WTC11 (cell line): ENCODE results near the gene LEMD3. TPM values are rescaled to one million over a fixed set of nuclear protein-coding genes. Genes with fewer than 3 reads are reported as not detected.

Experiments used
- ATAC-seq: fragments of 200-7000 bp; cut with Tn5 transposase; 2 replicates; pipeline ENCODE4 v1.10.0; 2021; ENCODE audit warnings: mild to moderate bottlenecking, moderate library complexity
- CTCF ChIA-PET: fragments of 300-600 bp; sonication (Branson Sonifier 250); formaldehyde crosslinking; loops from one replicate; lab custom pipeline; 2021; ENCODE audit warnings: antibody characterized with exemption; lab: Charles Lee
- POLR2A ChIA-PET: fragments of 350-600 bp; sonication (Branson Sonifier 250); formaldehyde crosslinking; loops from one replicate; lab custom pipeline; 2021; ENCODE audit warnings: antibody characterized with exemption; lab: Charles Lee
- DNase-seq: peaks from one replicate; pipeline ENCODE4 v3.0.0; 2021; ENCODE audit warnings: low spot score
- H3K27ac Mint-ChIP-seq: 2 replicates; pipeline ENCODE4 v1.8.0; 2021; ENCODE audit warnings: mixed read lengths
- H3K27me3 Mint-ChIP-seq: 2 replicates; pipeline ENCODE4 v1.8.0; 2021; ENCODE audit warnings: low read depth, mild to moderate bottlenecking, moderate library complexity, mixed read lengths
- H3K36me3 Mint-ChIP-seq: 2 replicates; pipeline ENCODE4 v1.8.0; 2021; ENCODE audit warnings: mixed read lengths
- H3K4me1 Mint-ChIP-seq: 2 replicates; pipeline ENCODE4 v1.8.0; 2022; ENCODE audit warnings: mixed read lengths
- H3K4me3 Mint-ChIP-seq: 2 replicates; pipeline ENCODE4 v1.8.0; 2021; ENCODE audit warnings: mild to moderate bottlenecking, moderate library complexity, mixed read lengths
- H3K9me3 Mint-ChIP-seq: 2 replicates; pipeline ENCODE4 v1.8.0; 2021; ENCODE audit warnings: mixed read lengths
- ESRRA ChIP-seq: sonication (generic); formaldehyde crosslinking; IDR thresholded peaks from 2 replicates; pipeline ENCODE4 v1.8.1; 2022; ENCODE audit warnings: mild to moderate bottlenecking, missing genetic modification reagents, borderline replicate concordance
- FOXJ3 ChIP-seq: sonication (generic); formaldehyde crosslinking; IDR thresholded peaks from 2 replicates; pipeline ENCODE4 v1.9.0; 2021; ENCODE audit warnings: missing genetic modification reagents, mild to moderate bottlenecking, borderline replicate concordance
- IRF2 ChIP-seq: sonication (generic); formaldehyde crosslinking; IDR thresholded peaks from 2 replicates; pipeline ENCODE4 v1.8.0; 2022; ENCODE audit warnings: low read depth, missing genetic modification reagents, borderline replicate concordance
- MXD4 ChIP-seq: fragments of 250-450 bp; sonication (Bioruptor Pico); IDR thresholded peaks from 2 replicates; pipeline ENCODE4 v1.8.0; 2021; ENCODE audit warnings: mild to moderate bottlenecking, moderate library complexity, borderline replicate concordance
- NR2C2 ChIP-seq: sonication (generic); formaldehyde crosslinking; IDR thresholded peaks from 2 replicates; pipeline ENCODE4 v1.8.0; 2022; ENCODE audit warnings: mild to moderate bottlenecking, missing genetic modification reagents
- OVOL2 ChIP-seq: fragments of 250-450 bp; sonication (Bioruptor Pico); IDR thresholded peaks from 2 replicates; pipeline ENCODE4 v1.9.0; 2021; ENCODE audit warnings: mild to moderate bottlenecking, borderline replicate concordance
- SMAD3 ChIP-seq: sonication (generic); formaldehyde crosslinking; IDR thresholded peaks from 2 replicates; pipeline ENCODE4 v1.8.0; 2022; ENCODE audit warnings: missing genetic modification reagents, mild to moderate bottlenecking, borderline replicate concordance
- TEAD1 ChIP-seq: sonication (generic); formaldehyde crosslinking; IDR thresholded peaks from 2 replicates; pipeline ENCODE4 v1.8.0; 2022; ENCODE audit warnings: mild to moderate bottlenecking, missing genetic modification reagents
- ZNF317 ChIP-seq: sonication (generic); formaldehyde crosslinking; IDR thresholded peaks from 2 replicates; pipeline ENCODE4 v1.8.1; 2023; ENCODE audit warnings: low read depth, mild to moderate bottlenecking, moderate library complexity, missing genetic modification reagents, borderline replicate concordance
- total RNA-seq: library from RNA; stranded (reverse); gene quantifications from 3 replicates; pipeline ENCODE4 v1.2.3, GENCODE V29; 2021
- TF ChIP-seq, protein P1 (sequence below): sonication (generic); formaldehyde crosslinking; IDR thresholded peaks from 2 replicates; pipeline ENCODE4 v1.8.0; 2022; ENCODE audit warnings: missing genetic modification reagents
- TF ChIP-seq, protein P2 (sequence below): fragments of 200-600 bp; IDR thresholded peaks from 2 replicates; pipeline ENCODE4 v1.8.0; 2022; ENCODE audit warnings: antibody characterized with exemption
- TF ChIP-seq, protein P3 (sequence below): sonication (generic); formaldehyde crosslinking; IDR thresholded peaks from 2 replicates; pipeline ENCODE4 v1.8.1; 2022; ENCODE audit warnings: low read depth, mild to moderate bottlenecking, moderate library complexity, missing genetic modification reagents, borderline replicate concordance
- TF ChIP-seq, protein P4 (sequence below): sonication (generic); formaldehyde crosslinking; IDR thresholded peaks from 2 replicates; pipeline ENCODE4 v1.8.0; 2022; ENCODE audit warnings: mild to moderate bottlenecking, missing genetic modification reagents
- TF ChIP-seq, protein P5 (sequence below): sonication (generic); formaldehyde crosslinking; IDR thresholded peaks from 2 replicates; pipeline ENCODE4 v1.8.0; 2022; ENCODE audit warnings: mild to moderate bottlenecking, missing genetic modification reagents
- TF ChIP-seq, protein P6 (sequence below): sonication (generic); formaldehyde crosslinking; IDR thresholded peaks from 2 replicates; pipeline ENCODE4 v1.8.1; 2023; ENCODE audit warnings: mild to moderate bottlenecking, missing genetic modification reagents, borderline replicate concordance
- TF ChIP-seq, protein P7 (sequence below): sonication (generic); formaldehyde crosslinking; IDR thresholded peaks from 2 replicates; pipeline ENCODE4 v1.8.1; 2022; ENCODE audit warnings: low read depth, missing genetic modification reagents, borderline replicate concordance

LEMD3 gene
- total RNA-seq, 1 experiment from 2014 or later: 31.3 TPM

DNA sequence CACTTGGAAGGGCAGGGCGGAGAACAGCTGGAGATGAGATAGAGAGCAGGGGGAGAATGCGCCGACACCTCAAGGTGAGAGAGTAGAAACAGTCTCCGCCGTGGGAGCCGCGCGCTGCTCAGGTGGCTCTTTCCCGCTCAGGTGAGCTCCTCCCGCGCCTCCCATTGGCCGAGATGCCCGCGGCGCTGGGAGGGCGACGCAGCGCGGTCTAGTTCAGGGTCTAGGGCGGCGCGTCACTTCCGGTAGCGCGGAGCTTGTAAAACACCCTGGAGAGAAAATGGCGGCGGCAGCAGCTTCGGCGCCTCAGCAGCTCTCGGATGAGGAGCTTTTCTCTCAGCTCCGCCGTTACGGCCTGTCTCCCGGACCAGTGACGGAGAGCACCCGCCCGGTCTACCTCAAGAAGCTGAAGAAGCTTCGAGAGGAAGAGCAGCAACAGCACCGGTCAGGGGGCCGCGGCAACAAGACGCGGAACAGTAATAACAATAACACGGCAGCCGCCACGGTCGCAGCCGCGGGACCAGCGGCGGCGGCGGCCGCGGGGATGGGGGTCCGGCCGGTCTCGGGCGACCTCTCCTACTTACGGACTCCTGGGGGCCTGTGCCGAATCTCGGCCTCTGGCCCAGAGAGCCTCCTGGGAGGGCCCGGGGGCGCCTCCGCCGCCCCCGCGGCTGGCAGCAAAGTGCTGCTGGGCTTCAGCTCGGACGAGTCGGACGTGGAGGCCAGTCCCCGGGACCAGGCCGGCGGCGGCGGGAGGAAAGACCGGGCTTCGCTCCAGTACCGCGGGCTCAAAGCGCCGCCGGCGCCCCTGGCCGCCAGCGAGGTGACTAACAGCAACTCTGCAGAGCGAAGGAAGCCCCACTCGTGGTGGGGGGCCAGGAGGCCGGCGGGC lies at the start of gene LEMD3 (continued):
- TF ChIP-seq IRF2: peak; percentile 98
- TF ChIP-seq, protein P1, sequence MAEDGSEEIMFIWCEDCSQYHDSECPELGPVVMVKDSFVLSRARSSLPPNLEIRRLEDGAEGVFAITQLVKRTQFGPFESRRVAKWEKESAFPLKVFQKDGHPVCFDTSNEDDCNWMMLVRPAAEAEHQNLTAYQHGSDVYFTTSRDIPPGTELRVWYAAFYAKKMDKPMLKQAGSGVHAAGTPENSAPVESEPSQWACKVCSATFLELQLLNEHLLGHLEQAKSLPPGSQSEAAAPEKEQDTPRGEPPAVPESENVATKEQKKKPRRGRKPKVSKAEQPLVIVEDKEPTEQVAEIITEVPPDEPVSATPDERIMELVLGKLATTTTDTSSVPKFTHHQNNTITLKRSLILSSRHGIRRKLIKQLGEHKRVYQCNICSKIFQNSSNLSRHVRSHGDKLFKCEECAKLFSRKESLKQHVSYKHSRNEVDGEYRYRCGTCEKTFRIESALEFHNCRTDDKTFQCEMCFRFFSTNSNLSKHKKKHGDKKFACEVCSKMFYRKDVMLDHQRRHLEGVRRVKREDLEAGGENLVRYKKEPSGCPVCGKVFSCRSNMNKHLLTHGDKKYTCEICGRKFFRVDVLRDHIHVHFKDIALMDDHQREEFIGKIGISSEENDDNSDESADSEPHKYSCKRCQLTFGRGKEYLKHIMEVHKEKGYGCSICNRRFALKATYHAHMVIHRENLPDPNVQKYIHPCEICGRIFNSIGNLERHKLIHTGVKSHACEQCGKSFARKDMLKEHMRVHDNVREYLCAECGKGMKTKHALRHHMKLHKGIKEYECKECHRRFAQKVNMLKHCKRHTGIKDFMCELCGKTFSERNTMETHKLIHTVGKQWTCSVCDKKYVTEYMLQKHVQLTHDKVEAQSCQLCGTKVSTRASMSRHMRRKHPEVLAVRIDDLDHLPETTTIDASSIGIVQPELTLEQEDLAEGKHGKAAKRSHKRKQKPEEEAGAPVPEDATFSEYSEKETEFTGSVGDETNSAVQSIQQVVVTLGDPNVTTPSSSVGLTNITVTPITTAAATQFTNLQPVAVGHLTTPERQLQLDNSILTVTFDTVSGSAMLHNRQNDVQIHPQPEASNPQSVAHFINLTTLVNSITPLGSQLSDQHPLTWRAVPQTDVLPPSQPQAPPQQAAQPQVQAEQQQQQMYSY (CRISPR knock-in tag): peak; percentile 83
- TF ChIP-seq, protein P2, sequence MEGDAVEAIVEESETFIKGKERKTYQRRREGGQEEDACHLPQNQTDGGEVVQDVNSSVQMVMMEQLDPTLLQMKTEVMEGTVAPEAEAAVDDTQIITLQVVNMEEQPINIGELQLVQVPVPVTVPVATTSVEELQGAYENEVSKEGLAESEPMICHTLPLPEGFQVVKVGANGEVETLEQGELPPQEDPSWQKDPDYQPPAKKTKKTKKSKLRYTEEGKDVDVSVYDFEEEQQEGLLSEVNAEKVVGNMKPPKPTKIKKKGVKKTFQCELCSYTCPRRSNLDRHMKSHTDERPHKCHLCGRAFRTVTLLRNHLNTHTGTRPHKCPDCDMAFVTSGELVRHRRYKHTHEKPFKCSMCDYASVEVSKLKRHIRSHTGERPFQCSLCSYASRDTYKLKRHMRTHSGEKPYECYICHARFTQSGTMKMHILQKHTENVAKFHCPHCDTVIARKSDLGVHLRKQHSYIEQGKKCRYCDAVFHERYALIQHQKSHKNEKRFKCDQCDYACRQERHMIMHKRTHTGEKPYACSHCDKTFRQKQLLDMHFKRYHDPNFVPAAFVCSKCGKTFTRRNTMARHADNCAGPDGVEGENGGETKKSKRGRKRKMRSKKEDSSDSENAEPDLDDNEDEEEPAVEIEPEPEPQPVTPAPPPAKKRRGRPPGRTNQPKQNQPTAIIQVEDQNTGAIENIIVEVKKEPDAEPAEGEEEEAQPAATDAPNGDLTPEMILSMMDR: no peak
- TF ChIP-seq NR2C2 (CRISPR knock-in tag): peak; percentile 92
- TF ChIP-seq OVOL2 (CRISPR knock-in tag): no peak
- peak; percentile 100 for TF ChIP-seq SMAD3 (CRISPR knock-in tag)
- TF ChIP-seq, protein P3, sequence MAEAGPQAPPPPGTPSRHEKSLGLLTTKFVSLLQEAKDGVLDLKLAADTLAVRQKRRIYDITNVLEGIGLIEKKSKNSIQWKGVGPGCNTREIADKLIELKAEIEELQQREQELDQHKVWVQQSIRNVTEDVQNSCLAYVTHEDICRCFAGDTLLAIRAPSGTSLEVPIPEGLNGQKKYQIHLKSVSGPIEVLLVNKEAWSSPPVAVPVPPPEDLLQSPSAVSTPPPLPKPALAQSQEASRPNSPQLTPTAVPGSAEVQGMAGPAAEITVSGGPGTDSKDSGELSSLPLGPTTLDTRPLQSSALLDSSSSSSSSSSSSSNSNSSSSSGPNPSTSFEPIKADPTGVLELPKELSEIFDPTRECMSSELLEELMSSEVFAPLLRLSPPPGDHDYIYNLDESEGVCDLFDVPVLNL (CRISPR knock-in tag): peak; percentile 97
- TF ChIP-seq ZNF317 (CRISPR knock-in tag): peak; percentile 88
- TF ChIP-seq, protein P4, sequence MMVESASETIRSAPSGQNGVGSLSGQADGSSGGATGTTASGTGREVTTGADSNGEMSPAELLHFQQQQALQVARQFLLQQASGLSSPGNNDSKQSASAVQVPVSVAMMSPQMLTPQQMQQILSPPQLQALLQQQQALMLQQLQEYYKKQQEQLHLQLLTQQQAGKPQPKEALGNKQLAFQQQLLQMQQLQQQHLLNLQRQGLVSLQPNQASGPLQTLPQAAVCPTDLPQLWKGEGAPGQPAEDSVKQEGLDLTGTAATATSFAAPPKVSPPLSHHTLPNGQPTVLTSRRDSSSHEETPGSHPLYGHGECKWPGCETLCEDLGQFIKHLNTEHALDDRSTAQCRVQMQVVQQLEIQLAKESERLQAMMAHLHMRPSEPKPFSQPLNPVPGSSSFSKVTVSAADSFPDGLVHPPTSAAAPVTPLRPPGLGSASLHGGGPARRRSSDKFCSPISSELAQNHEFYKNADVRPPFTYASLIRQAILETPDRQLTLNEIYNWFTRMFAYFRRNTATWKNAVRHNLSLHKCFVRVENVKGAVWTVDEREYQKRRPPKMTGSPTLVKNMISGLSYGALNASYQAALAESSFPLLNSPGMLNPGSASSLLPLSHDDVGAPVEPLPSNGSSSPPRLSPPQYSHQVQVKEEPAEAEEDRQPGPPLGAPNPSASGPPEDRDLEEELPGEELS (CRISPR knock-in tag): peak; percentile 100
- peak; percentile 62; the same call in 1 of the 2 replicates for TF ChIP-seq FOXJ3 (CRISPR knock-in tag)
- TF ChIP-seq MXD4: no peak

DNA sequence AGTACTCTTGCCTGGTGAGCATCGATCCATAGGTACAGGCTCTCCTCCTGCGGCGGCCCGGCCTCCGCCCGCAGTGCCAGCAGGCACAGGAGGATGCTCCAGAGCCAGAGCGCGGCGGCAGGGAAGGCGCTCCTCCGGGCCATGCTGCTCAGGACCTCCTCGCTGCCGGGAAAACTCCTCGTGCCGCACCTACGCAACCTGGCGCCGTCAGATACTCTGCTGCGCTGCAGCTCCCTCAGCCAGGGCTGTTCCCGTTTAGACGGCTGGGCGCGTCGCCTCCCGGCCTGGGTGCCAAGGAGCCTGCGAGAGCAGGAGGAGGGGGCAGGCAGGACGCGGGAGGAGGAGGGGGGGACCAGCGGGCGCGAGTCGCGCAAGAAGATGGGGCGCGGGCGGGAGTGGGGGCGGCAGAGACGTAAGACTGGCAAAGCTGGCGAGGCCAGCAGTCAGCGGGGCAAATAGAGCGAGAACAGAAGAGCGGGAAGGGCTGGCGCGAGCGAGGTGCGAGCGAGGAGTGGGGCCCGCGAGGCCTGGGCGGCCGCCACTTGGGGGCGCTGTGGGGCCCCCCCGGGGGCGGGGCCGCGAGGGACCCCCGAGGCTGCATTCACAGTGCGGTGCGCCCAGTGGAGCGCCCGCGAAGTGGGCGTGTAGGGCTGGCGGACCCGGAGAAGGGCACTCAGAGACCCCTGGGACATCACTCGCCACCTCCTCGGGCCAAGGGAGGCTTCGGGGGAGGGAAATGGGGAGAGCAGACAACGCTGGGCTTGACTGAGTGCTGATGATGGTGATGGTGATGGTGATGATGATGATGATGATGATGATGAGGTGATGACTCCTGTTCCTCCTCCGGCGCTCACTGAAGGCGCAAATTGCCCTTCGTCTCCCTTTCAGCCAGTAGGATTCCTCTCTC lies 48.1 kb upstream of the LEMD3 start, which contains the start of gene WIF1:
Gene WIF1 (minus strand): TSS at position 257 of the 907 bp plus-strand sequence. CDS start 114 bp downstream, at position 143.
- Mint-ChIP-seq H3K27ac (no peak within 1 kb of the TSS), H3K27me3 (peaks cover 52% of the 10 kb centered on the region), H3K4me1 (peaks cover 5% of the 10 kb centered on the region; the same call in 1 of the 2 replicates), H3K4me3 (peak within 1 kb of the TSS; percentile 55), H3K9me3 (no peaks in the 10 kb centered on the region), H3K36me3 (no peaks in the 10 kb centered on the region)
- ATAC-seq (peak; percentile 86), DNase-seq (peak; percentile 76)
- ChIA-PET CTCF (interaction anchor here (0.6 to 6.9 kb wide), 29 partner anchors 9 to 350 kb away, joined by 3 to 50 read pairs (median 4); partner anchors contain the start of gene LEMD3), POLR2A (no interaction called here)
- TF ChIP-seq TEAD1 (CRISPR knock-in tag) (no peak), ESRRA (CRISPR knock-in tag) (peak; percentile 79; the same call in 1 of the 2 replicates)
- TF ChIP-seq, protein P5, sequence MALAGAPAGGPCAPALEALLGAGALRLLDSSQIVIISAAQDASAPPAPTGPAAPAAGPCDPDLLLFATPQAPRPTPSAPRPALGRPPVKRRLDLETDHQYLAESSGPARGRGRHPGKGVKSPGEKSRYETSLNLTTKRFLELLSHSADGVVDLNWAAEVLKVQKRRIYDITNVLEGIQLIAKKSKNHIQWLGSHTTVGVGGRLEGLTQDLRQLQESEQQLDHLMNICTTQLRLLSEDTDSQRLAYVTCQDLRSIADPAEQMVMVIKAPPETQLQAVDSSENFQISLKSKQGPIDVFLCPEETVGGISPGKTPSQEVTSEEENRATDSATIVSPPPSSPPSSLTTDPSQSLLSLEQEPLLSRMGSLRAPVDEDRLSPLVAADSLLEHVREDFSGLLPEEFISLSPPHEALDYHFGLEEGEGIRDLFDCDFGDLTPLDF (CRISPR knock-in tag): no peak
- TF ChIP-seq, protein P6, sequence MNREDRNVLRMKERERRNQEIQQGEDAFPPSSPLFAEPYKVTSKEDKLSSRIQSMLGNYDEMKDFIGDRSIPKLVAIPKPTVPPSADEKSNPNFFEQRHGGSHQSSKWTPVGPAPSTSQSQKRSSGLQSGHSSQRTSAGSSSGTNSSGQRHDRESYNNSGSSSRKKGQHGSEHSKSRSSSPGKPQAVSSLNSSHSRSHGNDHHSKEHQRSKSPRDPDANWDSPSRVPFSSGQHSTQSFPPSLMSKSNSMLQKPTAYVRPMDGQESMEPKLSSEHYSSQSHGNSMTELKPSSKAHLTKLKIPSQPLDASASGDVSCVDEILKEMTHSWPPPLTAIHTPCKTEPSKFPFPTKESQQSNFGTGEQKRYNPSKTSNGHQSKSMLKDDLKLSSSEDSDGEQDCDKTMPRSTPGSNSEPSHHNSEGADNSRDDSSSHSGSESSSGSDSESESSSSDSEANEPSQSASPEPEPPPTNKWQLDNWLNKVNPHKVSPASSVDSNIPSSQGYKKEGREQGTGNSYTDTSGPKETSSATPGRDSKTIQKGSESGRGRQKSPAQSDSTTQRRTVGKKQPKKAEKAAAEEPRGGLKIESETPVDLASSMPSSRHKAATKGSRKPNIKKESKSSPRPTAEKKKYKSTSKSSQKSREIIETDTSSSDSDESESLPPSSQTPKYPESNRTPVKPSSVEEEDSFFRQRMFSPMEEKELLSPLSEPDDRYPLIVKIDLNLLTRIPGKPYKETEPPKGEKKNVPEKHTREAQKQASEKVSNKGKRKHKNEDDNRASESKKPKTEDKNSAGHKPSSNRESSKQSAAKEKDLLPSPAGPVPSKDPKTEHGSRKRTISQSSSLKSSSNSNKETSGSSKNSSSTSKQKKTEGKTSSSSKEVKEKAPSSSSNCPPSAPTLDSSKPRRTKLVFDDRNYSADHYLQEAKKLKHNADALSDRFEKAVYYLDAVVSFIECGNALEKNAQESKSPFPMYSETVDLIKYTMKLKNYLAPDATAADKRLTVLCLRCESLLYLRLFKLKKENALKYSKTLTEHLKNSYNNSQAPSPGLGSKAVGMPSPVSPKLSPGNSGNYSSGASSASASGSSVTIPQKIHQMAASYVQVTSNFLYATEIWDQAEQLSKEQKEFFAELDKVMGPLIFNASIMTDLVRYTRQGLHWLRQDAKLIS (CRISPR knock-in tag): peak; percentile 72; the same call in 1 of the 2 replicates
- TF ChIP-seq, protein P7, sequence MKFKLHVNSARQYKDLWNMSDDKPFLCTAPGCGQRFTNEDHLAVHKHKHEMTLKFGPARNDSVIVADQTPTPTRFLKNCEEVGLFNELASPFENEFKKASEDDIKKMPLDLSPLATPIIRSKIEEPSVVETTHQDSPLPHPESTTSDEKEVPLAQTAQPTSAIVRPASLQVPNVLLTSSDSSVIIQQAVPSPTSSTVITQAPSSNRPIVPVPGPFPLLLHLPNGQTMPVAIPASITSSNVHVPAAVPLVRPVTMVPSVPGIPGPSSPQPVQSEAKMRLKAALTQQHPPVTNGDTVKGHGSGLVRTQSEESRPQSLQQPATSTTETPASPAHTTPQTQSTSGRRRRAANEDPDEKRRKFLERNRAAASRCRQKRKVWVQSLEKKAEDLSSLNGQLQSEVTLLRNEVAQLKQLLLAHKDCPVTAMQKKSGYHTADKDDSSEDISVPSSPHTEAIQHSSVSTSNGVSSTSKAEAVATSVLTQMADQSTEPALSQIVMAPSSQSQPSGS (CRISPR knock-in tag): no peak
